GM19328 (cell line): ENCODE data around the gene S100P.
"Not testable (repeated sequence)": the region's sequence is repeated elsewhere in the genome, so short reads cannot be mapped to it uniquely, and the experiment has no call there.

Experiments used
- ATAC-seq: cut with Tn5 transposase; IDR thresholded peaks from one replicate; pipeline ENCODE4 v1.9.1; 2021; ENCODE audit warnings: mild to moderate bottlenecking, moderate library complexity; ENCODE audit not compliant: unreplicated experiment

Gene S100P

DNA sequence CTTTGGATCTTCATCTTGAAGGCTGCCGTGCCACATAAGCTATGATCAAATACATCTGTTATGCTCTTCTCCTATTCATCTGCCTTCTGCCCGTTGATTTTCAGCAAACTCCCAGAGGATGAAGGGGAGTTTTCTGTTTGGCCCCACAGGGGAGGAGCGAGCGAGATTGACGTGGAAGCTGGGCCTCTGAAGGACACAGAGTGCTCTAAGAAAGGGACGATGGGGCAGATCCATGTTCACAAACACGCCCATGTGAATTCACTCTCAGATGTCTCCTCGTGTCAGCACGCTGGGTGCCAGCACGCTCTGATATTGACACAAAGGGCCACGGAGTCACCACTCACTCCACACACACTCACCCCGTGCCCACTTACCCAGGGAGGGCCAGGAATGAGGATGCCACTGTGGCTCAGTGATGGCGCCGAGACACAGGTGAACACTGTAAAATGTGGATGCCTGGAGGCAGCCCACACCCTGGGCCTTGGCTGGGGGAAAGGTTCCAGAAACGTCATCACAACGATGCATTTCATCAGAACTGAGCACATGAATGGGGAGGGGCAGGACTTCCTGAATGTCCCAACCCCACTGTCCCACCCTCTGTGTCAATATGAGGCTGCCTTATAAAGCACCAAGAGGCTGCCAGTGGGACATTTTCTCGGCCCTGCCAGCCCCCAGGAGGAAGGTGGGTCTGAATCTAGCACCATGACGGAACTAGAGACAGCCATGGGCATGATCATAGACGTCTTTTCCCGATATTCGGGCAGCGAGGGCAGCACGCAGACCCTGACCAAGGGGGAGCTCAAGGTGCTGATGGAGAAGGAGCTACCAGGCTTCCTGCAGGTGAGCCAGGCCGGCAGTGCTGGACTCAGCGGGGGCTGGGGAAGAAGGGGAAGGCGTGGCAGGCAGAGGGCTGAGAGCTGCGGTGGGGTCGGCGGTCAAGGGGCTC is at the start of gene S100P:
S100P (plus strand) TSS at position 648 of the 946 bp plus-strand sequence; CDS start at position 703, 55 bp downstream.
- ATAC-seq, result no peak

DNA sequence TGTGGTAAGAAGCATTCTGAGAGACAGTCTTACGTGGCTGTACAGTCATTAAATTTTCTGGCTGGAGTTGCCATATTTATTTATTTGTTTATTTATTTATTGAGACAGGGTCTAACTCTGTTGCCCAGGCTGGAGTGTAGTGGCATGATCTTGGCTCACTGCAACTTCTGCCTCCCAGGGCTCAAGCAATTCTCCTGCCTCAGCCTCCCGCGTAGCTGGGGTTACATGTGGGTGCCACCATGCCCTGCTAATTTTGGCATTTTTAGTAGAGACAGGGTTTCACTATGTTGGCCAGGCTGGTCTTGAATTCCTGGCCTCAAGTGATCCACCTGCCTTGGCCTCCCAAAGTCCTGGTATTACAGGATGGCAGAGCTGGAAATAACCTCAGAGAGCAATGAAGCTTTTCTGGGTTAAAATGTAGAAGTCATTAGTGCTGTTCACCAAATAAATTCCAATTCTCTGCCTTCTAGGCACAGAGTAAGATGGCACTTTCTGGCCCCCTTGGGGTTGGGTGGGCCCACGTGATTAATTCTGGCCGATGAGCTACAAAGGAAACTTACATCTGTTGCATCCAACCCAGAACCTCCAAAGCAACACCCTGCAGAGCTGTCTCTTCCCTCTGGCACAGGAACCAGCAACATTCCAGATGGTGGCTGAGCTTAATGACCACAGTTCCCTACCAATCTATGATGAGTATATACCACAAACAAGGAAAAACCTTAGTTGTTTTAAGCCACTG is 48.7 kb upstream of the S100P start:
- ATAC-seq, result no peak

DNA sequence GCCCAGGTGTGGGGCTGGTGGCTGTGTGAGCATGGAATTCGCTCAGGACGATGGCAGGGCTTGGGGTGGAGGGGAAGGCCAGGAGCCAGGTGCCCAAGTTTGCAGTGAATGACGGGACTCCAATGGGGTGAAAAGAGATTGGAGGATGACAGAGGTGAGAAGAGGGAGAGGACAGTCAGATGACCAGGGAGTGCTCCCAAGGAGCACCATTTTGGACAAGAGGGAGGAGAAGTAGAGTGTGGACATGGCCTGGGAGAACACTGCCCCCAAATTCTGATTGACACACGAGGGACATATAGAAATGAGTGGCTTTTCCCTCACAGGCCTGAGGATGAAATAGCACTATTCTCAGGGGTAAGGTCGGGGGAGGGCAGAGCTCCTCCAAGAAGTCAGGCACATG is 46.5 kb upstream of the S100P start:
- ATAC-seq, result no peak

DNA sequence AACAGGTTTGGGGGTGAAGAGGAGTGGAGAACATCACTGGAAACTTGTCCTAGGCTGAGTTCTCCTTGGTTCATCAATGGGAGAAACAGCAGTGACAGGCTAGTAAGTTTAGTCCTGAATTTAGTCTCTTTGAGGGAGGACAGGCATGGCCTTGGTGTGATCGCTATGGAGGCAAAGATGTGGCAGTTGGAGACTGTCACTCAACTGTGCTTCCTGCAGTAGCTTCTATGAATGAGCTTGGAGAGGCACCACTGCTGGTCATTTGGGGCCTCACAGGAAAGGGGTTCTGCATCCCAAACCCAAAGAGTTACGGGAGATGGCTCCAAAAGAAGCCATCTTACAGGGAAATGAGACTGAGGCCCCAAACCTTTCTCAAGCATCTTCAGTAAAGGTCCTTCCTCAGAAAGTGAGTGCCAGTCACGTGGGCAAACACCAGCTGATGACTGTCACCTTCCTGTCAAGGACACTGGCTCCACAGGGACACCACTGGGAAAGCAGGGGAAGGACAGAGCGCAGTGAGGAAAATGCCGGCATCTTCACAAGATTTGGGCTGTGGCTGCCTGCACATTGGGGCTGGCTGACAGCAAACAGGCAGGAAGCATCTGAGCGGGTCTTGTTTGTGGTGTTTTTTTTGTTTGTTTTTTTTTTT is 46.0 kb upstream of the S100P start:
- no peak for ATAC-seq

DNA sequence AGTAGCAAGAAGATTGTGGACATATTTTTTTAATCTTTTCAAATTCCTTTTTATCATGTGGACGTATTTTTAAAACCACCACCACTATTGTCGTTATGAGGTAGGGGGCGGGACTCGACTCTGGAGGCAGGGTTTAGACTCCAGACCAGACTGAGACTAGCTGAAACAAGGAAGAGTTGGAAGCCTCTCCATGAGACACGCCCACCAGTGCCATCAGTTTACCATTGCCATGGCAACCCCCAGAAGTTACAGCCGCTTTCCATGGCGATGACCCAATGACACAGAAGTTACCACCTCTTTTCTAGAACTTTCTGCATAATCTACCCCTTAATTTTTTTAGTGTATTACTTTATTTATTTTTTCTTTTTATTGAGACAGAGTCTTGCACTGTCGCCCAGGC is 44.5 kb upstream of the S100P start:
- no peak for ATAC-seq

DNA sequence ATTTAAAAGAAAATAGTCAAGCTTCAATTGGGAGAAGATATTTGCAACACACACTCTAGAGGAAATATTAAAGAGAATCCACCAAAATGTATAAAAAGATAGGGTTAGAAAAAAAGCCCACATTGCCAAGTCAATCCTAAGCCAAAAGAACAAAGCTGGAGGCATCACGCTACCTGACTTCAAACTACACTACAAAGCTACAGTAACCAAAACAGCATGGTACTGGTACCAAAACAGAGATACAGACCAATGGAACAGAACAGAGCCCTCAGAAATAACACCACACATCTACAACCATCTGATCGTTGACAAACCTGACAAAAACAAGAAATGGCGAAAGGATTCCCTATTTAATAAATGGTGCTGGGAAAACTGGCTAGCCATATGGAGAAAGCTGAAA is 39.5 kb upstream of the S100P start:
- not testable (repeated sequence) for ATAC-seq

DNA sequence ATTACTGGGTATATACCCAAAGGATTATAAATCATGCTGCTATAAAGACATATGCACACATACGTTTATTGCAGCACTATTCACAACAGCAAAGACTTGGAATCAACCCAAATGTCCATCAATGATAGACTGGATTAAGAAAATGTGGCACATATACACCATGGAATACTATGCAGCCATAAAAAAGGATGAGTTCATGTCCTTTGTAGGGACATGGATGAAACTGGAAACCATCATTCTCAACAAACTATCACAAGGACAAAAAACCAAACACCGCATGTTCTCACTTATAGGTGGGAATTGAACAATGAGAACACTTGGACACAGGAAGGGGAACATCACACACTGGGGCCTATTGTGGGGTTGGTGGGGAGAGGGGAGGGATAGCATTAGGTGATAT is 38.4 kb upstream of the S100P start:
- not testable (repeated sequence) for ATAC-seq

DNA sequence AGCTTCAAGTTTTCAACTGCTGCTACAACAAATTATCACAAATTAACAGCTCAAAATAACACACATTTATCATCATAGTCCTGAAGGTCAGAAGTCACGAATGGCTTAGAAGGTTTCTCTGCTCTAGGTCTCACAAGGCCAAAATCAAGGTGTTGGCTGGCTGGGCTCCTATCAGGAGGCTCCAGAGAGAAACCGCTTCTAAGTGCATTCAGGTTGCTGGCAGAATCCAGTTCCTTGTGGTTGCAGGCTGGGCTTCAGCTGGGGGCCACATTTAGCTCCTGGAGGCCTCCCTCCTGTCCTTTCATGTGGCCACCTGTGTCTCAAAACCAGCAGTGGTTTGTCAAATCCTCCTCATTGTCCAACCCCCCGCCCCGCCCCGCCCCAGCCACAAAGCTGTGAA is 37.8 kb upstream of the S100P start:
- no peak for ATAC-seq

DNA sequence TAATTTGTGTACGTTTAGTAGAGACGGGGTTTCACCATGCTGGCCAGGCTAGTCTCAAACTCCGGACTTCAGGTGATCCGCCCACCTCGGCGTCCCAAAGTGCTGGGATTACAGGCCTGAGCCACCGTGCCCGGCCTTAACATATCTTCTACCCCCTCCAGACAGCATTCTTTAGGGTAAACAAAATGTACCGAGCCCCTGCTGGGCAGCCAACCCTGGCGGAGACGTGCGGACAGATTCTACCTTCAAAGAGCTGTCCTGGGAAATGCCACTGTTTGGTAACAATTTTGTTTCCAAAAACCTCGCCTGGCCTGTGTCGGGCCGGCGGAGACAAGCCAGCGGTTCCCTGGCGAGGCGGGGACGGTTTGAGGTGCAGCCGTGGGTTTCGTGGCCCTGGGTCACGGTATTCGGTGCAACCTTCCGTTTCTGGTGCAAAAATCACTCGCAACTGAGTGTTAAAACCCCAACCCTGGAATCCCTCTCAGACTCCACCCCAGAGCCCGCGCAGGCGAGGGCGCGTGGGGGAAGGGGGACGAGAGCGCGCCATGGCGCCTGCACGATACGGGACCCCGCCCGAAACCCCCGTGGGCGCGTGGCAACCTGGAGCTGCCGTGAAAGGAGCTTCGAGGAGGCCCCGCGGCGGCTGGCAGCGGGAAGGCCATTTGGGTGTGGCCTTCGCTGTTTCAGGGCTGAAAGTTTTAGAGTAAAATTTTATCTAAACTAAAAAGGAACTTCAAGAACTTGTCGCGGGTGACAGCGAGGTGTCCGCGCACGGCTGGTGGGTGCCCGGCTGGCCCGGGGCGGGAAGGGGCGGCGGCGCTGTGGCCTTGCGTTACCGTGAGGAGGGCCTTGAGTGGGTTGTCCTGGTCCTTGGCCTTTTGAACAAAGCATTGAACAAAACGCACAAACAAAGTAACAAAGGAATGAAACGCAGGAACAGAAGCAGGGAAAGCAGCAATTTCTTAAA is 36.2 kb upstream of the S100P start:
- no peak for ATAC-seq

DNA sequence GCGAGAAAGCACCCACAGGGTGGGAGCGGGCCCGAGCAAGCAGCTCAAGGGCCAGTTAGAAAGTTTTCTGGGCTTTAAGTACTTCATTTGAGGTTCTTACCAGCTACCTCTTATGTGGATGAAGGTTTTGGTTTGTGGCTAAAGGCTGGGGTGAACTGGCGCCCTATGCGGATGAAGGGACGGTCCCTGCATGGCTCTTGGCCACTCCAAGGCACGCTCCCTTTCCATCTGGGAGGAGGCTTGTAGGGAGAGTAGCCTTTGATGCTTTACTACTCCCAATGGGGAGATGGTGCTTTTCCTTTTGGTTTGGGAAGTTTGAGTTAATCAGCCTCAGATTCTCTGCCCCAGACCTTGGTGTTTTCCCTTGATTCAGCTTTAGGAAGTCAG is 35.5 kb upstream of the S100P start:
- ATAC-seq, result no peak

DNA sequence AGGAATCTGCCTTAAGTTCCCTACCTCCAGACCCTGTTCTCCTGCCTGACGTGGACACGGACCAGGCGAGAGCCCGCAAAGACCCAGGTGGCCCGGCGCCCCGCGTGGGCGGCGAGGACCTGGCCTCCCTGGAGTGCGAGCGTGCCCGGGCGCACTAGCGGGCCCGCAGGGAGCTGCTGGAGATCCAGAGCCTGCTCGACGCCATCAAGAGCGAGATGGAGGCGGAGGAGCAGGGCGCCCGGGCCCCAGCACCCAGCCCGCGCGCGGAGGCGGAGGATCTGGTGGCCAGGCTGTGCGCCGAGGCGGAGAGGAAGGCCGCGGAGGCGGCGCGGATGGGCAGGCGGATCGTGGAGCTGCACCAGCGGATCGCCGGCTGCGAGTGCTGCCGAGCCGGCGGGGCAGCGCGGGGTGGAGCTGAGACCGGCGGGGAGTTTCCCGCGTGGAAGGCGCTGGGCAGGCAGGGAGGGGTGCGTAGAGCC is 35.0 kb upstream of the S100P start:
- no peak for ATAC-seq

DNA sequence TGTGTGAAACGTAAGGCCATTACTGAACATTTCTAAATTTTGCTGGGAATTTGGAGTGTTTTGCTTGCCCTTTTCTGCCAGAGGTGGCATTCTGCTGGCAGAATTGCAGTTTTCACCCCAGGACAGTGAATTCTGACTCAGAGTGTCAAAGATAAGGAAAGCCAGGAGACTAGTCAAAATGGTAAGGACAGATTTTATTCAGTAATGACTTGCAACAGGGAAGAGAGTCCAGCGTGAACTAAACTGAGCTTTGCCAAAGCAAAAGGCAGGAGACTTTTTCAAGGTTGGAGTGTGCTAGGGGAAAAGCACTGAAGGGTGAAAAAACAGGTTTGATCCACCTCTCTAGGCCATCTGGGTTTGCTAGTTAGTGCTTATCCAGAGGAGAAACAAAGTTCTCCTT is 33.8 kb upstream of the S100P start:
- no peak for ATAC-seq

DNA sequence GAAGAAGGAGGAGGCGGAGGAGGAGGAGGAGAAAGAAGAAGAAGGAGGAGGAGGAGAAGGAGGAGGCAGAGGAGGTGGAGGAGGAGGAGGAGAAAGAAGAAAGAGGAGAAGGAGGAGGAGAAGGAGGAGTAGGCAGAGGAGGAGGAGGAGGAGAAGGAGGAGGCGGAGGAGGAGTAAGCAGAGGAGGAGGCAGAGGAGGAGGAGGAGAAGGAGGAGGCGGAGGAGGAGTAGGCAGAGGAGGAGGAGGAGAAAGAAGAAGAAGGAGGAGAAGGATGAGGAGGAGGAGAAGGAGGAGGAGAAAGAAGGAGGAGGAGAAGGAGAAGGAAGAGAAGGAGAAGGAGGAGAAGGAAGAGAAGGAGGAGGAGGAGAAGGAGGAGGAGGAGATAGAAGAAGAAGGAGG is 33.2 kb upstream of the S100P start:
- ATAC-seq, result no peak

DNA sequence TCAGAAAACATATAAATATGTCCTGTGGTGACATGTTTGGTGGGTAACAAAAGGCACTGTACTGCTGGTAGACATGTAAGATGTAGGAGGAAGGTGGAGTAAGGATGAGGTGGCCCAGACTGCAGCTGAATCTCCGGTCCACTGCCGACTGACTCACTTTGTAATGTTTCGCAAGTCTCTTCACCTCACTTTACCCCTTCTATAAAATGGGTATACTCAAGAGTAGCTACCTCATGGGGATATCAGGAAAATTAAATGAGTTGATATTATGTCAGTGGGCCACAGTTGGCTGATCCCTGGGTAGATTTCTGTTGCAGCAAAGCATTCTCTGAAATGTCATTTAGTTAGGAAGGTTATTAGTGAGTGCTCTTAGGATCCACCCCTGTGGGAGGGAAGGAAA is 31.1 kb upstream of the S100P start:
- ATAC-seq, result no peak

DNA sequence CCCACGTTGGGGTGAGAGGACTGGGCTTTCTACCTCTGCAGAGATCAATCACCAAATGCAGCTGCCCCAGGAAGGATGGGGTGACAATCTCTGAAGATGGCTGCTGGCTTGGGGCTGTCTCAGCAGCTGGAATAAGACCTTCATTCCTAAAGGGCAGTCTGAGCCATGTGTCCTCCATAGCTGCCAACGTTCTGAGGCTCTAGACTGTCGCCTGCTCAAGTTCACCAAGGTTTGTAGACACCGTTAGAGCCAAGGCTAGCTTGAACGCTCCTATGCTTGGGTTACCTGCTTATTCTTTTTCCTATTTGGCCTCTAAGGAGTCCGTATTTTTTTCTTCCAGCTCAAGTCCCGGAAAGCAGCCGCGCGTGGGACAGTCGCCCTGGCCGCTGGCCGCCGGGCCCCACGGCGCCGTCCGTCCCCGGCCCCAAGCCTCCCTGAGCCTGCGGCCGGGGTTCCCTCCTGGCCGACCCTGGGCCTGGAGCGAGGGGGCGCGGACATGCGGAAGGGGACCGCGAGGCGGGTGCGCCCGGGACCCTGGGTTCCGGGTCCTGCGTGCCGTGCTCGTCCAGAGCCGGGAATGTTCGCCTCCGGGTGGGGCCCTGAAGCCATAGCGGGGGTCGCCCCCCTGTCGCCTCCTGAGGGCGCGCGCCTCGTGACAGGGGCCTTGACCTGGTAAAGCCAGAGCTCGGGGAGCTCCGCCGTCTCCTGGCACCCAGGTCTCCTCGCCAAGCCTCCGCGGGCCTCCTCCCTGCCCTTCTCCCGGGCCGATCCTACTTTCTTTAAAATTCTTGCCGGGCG is 29.9 kb upstream of the S100P start:
- no peak for ATAC-seq

DNA sequence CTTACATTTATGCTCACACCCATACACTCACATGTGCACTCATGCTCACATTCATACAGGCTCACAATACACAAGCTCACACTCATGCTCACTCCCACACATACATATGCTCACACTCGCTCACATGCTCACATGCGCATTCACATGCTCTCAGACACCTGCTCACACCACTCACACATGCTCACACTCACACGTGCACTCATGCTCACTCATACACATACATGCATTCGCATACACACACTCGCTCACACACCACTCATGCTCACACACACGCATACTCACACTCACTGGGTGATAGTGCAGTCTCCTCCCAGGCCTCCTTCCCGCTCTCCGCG is 28.4 kb upstream of the S100P start:
- no peak for ATAC-seq

DNA sequence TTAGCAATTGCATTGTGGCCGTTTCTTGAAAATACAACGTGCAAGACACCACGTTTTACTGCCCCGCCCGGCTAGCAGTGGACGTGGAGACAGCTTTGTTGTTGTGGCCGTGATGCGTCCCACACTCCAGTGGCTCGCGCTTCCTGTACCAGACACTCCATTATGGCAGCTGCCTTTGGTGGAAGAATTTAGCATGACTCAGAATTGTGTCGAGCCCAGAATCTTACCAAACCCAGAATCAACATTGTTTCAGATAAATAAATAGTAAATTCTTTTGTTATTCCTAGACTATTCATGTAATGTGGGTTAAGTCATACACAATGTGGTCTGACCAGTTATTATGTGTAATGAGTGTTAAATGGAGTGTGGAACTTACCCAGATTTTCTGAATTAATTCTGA is 25.3 kb upstream of the S100P start:
- no peak for ATAC-seq

DNA sequence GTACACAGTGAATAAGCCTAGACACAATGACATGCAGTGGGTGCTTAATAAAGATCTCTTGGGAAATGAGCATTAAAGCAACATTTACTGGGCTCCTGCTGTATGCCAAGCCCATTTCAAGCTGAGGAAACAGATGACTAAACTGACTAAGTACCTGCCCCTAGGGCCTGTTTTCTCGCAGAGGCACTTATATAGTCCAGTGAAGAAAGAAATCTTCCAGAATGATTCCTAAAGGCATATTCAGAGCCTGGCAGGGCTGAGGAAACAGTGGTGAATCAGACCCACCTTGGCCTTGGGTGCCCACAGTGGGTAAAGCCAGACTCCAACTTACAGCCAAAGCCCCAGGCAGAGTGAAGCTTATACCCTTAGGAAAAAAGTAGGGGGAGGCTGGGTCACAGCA is 22.0 kb upstream of the S100P start:
- ATAC-seq, result no peak

DNA sequence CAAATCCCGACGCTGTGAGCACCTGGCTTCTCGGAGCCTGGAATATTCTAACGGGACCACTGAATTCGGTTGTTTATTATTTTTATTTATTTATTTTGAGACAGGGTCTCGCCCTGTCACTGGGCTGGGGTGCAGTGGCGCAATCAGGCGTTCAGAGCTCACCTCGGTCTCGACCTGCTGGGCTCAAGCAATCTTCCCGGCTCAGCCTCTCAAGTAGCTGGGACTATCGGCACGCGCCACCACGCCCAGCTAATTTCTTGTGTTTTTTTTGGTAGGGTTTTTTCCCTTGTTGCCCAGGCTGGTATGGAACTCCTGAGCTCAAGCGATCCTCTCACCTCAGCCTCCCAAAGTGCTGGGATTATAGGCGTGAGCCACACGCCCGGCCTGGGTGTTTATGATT is 21.5 kb upstream of the S100P start:
- no peak for ATAC-seq
